Right atrium auricular region (tissue), 2 donors: ENCODE results near the gene UNC13C. TPM values are rescaled to one million over a fixed set of nuclear protein-coding genes. Genes with fewer than 3 reads are reported as not detected.

Experiments used
- DNase-seq: peaks from one replicate; pipeline ENCODE4 v3.0.0-alpha.2; 2019; ENCODE audit warnings: low spot score
- H3K27ac ChIP-seq, 2 donors: fragments of 200-600 bp; sonication (generic); 1 replicate in 1 of 2; 2 replicates in 1 of 2; pipeline ENCODE4 v1.5.1; 2016 to 2019
- H3K27me3 ChIP-seq, 2 donors: fragments of 200-600 bp; sonication (generic); one replicate each; pipeline versions ENCODE4 v1.5.1 to v1.6.0; 2017 to 2019
- H3K36me3 ChIP-seq: fragments of 200-600 bp; sonication (generic); one replicate; pipeline ENCODE4 v1.5.1; 2016
- H3K4me1 ChIP-seq, 2 donors: fragments of 200-600 bp; sonication (generic); one replicate each; pipeline versions ENCODE4 v1.5.1 to v1.6.0; 2017 to 2019
- H3K4me3 ChIP-seq, 2 donors: fragments of 200-600 bp; sonication (generic); 1 replicate in 1 of 2; 2 replicates in 1 of 2; pipeline ENCODE4 v1.5.1; 2017 to 2019; ENCODE audit warnings: mild to moderate bottlenecking in 1 of 2, moderate library complexity in 1 of 2
- H3K9me3 ChIP-seq, 2 donors: fragments of 200-600 bp; sonication (generic); one replicate each; pipeline ENCODE4 v1.5.1; 2019
- CTCF ChIP-seq, 2 donors: fragments of 200-600 bp; sonication (generic); IDR thresholded peaks; one replicate each; pipeline ENCODE4 v1.5.1; 2019; ENCODE audit warnings: antibody characterized with exemption in 2 of 2
- total RNA-seq, 2 donors: library from RNA; depleted of rRNA; stranded (reverse); fragments of >200 nt; gene quantifications; one replicate each; pipeline ENCODE4 v1.1.0, GENCODE V29; 2016

Gene UNC13C
- total RNA-seq, 2 donors from 2014 or later, result 0.19 to 0.31 TPM

DNA sequence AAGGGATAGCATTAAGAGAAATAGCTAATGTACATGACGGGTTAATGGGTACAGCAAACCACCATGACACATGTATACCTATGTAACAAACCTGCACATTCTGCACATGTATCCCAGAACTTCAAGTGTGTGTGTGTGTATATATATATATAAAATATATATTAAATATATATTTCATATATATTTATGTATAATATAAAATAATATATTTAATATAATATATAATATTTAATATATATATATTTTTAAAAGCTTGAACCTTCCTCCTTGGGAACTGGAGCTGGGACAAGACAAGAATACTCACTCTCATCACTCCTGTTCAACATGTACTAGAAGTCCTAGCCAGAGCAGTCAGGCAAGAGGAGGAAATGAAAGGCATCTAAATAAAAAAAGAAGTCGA lies 149.3 kb downstream of the UNC13C start:
- no peak overlapping the region for H3K27ac ChIP-seq
- H3K4me3 ChIP-seq, result no peak overlapping the region
- DNase-seq, result no peak
- H3K36me3 ChIP-seq, result no peaks in the 10 kb centered on the region
- H3K4me1 ChIP-seq, result no peaks in the 10 kb centered on the region
- H3K9me3 ChIP-seq, result no peaks in the 10 kb centered on the region
- H3K27me3 ChIP-seq, result no peaks in the 10 kb centered on the region
- TF ChIP-seq CTCF (IDR thresholded peaks at IDR 0.05), result no peak

DNA sequence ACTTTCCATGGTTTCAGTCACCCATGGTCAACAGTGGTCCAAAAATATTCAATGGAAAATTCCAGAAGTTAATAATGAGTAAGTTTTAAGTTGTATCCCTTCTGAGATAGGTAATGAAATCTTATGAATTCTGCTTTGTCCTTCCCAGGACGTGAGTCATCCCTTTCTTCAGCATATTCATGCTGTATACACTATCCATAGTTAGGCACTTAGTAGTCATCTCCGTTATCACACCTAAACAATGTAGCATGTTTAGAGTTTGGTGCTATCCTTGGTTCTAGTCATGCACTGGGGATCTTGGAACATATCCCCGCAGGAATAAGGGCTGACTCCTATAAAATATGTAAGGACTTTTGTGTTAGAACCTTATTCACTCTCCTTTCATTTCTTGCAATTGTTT lies 153.2 kb downstream of the UNC13C start:
- no peak overlapping the region for H3K27ac ChIP-seq
- H3K4me3 ChIP-seq, result no peak overlapping the region
- H3K36me3 ChIP-seq, result no peaks in the 10 kb centered on the region
- no peak for DNase-seq
- TF ChIP-seq CTCF (IDR thresholded peaks at IDR 0.05), result no peak
- H3K4me1 ChIP-seq, result no peaks in the 10 kb centered on the region
- no peaks in the 10 kb centered on the region for H3K27me3 ChIP-seq
- no peaks in the 10 kb centered on the region for H3K9me3 ChIP-seq

DNA sequence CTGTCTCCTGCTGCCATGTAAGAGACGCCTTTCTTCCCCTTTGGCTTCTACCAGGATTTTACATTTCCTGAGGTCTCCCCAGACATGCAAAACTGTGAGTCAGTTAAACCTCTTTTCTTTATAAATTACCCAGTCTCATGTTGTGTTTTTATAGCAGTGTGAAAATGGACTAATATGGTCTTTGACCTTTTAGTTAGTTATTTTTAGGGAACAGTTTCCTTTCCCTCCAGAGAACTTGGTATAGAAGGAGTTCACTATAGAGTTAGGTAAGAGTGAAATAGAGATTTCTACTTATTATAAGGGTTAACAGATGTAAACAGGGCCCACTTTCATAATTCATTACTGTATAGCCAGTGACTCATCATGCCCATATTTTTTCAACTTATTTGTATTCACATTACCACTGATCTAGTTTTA lies 170.9 kb downstream of the UNC13C start:
- Histone ChIP-seq H3K27me3 (no peaks in the 10 kb centered on the region), H3K4me3 (no peak overlapping the region), H3K9me3 (no peaks in the 10 kb centered on the region), H3K4me1 (no peaks in the 10 kb centered on the region), H3K36me3 (no peaks in the 10 kb centered on the region), H3K27ac (no peak overlapping the region)
- TF ChIP-seq CTCF (IDR thresholded peaks at IDR 0.05), result no peak
- no peak for DNase-seq

DNA sequence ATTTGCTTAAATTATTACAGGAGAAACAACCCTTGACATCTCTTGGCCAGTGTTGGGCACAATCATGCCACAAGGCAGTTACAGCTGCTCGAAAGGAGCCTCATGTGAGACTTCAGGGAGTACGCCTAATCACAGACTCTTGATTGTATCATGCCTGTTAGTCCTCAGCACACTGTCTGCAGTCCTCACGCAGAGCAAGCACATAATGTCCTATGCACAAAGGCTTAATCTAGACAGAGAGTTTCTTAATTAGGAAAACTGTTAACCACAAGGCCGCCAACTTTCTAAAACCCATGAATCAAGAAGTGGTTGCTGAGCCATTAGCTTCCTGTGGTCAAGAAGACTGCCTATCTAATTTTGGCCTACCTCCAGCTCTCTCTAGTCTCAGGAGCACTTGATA lies 172.0 kb downstream of the UNC13C start:
- Histone ChIP-seq H3K27ac (no peak overlapping the region), H3K9me3 (no peaks in the 10 kb centered on the region), H3K36me3 (no peaks in the 10 kb centered on the region), H3K4me3 (no peak overlapping the region), H3K4me1 (no peaks in the 10 kb centered on the region), H3K27me3 (no peaks in the 10 kb centered on the region)
- no peak for DNase-seq
- no peak for TF ChIP-seq CTCF (IDR thresholded peaks at IDR 0.05)

GRCh38 chr15:54159012-54159411 lies 180.8 kb downstream of the UNC13C start:
- no peak for TF ChIP-seq CTCF (IDR thresholded peaks at IDR 0.05)
- no peaks in the 10 kb centered on the region for H3K36me3 ChIP-seq
- H3K4me3 ChIP-seq, result no peak overlapping the region
- H3K4me1 ChIP-seq, result no peaks in the 10 kb centered on the region
- DNase-seq, result no peak
- H3K27me3 ChIP-seq, result no peaks in the 10 kb centered on the region
- no peaks in the 10 kb centered on the region for H3K9me3 ChIP-seq
- no peak overlapping the region for H3K27ac ChIP-seq

DNA sequence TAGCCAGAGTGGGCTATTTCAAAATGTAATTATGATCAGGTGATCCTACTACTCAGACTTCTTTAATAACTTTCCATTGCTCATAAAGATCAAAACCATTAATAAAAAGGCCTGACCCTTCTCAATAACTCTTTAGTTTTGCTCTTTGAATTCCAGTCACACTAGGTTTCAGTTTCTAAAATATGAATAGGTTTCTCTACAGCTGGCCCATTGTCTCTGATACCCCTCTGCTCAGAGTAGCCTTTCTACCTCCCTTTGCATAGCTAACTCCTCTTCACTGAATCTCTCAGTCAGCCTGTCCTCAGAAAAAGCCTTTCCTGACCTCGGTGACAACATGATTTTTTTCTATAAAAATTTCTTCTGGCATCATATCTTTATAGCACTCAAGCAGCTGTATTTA lies 209.1 kb downstream of the UNC13C start:
- H3K4me1 ChIP-seq, result no peaks in the 10 kb centered on the region
- H3K4me3 ChIP-seq, result no peak overlapping the region
- TF ChIP-seq CTCF (IDR thresholded peaks at IDR 0.05), result no peak
- H3K36me3 ChIP-seq, result no peaks in the 10 kb centered on the region
- H3K9me3 ChIP-seq, result peaks cover 0 to 7% of the 10 kb centered on the region in 2 donors
- H3K27ac ChIP-seq, result no peak overlapping the region
- H3K27me3 ChIP-seq, result no peaks in the 10 kb centered on the region
- no peak for DNase-seq
